CD4-positive, alpha-beta memory T cell (primary cell): ENCODE data around the gene TPP2. TPM values are rescaled to one million over a fixed set of nuclear protein-coding genes. Genes with fewer than 3 reads are reported as not detected.

Experiments
- CTCF ChIA-PET: fragments of 350-600 bp; sonication (Branson Sonifier 250); formaldehyde crosslinking; loops from one replicate; lab custom pipeline; 2021; ENCODE audit warnings: inconsistent platforms; ENCODE audit not compliant: partially characterized antibody; lab: Charles Lee
- POLR2A ChIA-PET: fragments of 350-600 bp; sonication (Branson Sonifier 250); formaldehyde crosslinking; loops from one replicate; lab custom pipeline; 2021; ENCODE audit not compliant: partially characterized antibody; lab: Charles Lee
- DNase-seq, 5 donors: peaks; one replicate each; pipeline versions ENCODE4 v3.0.0 to v3.0.0-alpha.2; 2020 to 2022; ENCODE audit warnings: mixed read lengths in 1 of 5
- H3K27ac ChIP-seq: one replicate; pipeline ENCODE4 v1.7.0; 2013; ENCODE audit warnings: low read depth, low read length
- H3K27me3 ChIP-seq: 2 replicates; pipeline ENCODE4 v1.7.0; 2013; ENCODE audit warnings: mild to moderate bottlenecking, low read length, moderate library complexity; ENCODE audit not compliant: insufficient read depth
- H3K36me3 ChIP-seq: 2 replicates; pipeline ENCODE4 v1.7.0; 2013; ENCODE audit warnings: mild to moderate bottlenecking, low read length, moderate library complexity; ENCODE audit not compliant: insufficient read depth
- H3K4me1 ChIP-seq: 2 replicates; pipeline ENCODE4 v1.7.0; 2013; ENCODE audit warnings: mild to moderate bottlenecking, low read length, moderate library complexity; ENCODE audit not compliant: insufficient read depth
- H3K4me3 ChIP-seq, 2 donors: one replicate each; pipeline ENCODE4 v1.7.0; 2013; ENCODE audit warnings: low read length in 2 of 2, mild to moderate bottlenecking in 1 of 2
- H3K9me3 ChIP-seq, 2 donors: one replicate each; pipeline ENCODE4 v1.7.0; 2013; ENCODE audit warnings: low read length in 2 of 2, control low read depth in 1 of 2; ENCODE audit not compliant: control insufficient read depth in 1 of 2
- H3K27ac Mint-ChIP-seq, 7 donors: one replicate each; pipeline ENCODE4 v1.8.0; 2020 to 2021; ENCODE audit warnings: mixed read lengths in 7 of 7, mild to moderate bottlenecking in 6 of 7, inconsistent platforms in 3 of 7, moderate library complexity in 3 of 7
- H3K27me3 Mint-ChIP-seq, 2 donors: one replicate each; pipeline ENCODE4 v1.8.0; 2020 to 2021; ENCODE audit warnings: mixed read lengths in 2 of 2
- H3K36me3 Mint-ChIP-seq, 2 donors: one replicate each; pipeline ENCODE4 v1.8.0; 2020 to 2021; ENCODE audit warnings: mixed read lengths in 2 of 2, inconsistent platforms in 1 of 2, mild to moderate bottlenecking in 1 of 2
- H3K4me1 Mint-ChIP-seq, 4 donors: one replicate each; pipeline ENCODE4 v1.8.0; 2020 to 2021; ENCODE audit warnings: mixed read lengths in 4 of 4, mild to moderate bottlenecking in 1 of 4
- H3K4me3 Mint-ChIP-seq, 8 donors: one replicate each; pipeline ENCODE4 v1.8.0; 2020 to 2021; ENCODE audit warnings: mixed read lengths in 8 of 8, mild to moderate bottlenecking in 7 of 8, moderate library complexity in 6 of 8, inconsistent platforms in 3 of 8
- H3K9me3 Mint-ChIP-seq, 8 donors: one replicate each; pipeline ENCODE4 v1.8.0; 2020 to 2021; ENCODE audit warnings: mixed read lengths in 8 of 8, mild to moderate bottlenecking in 5 of 8, inconsistent platforms in 3 of 8, moderate library complexity in 1 of 8
- intact Hi-C: fragments of 100-400 bp; cut with micrococcal nuclease; formaldehyde crosslinking; loops from one replicate; pipeline ENCODE4 v1.15.1; 2023
- polyA plus RNA-seq, 2 donors: library from polyadenylated mRNA; unstranded; fragments of 300-500 nt; fragmentation: Illumina TruSeq; gene quantifications; one replicate each; pipeline ENCODE4 v1.2.3, GENCODE V29; 2021
- total RNA-seq, 2 experiments: library from RNA; stranded (reverse); gene quantifications; one replicate each; pipeline ENCODE4 v1.2.3, GENCODE V29; 2021

The TPP2 gene
- total and polyA plus RNA-seq, 4 experiments from 2014 or later: 42.8 to 117 (median 87.2) TPM

DNA sequence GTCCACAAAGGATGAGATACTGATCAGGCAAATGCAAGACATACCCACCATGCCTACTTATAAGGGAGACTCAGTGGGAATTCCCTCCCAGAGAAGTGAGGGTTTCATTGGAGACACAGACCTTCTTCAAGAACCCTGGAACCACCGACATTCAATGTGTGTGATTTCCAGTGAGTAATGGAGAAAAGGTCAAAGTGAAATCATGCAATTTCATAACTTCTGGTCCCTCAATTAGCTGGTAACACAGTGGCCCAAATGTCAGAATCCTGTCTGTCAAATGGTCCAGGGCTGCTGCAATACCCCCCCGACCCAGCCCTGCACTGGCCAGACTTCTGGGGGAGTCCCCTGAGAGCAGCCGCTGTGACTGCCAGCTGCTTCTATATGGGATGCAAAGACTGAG is 102.7 kb downstream of the TPP2 start:
- H3K27ac ChIP-seq: no peak overlapping the region
- CTCF ChIA-PET: no interaction called here
- H3K4me3 ChIP-seq: no peak overlapping the region
- Mint-ChIP-seq H3K4me3 (no peak overlapping the region), H3K4me1 (no peaks in the 10 kb centered on the region), H3K36me3 (peaks cover 0 to 4% of the 10 kb centered on the region in 2 donors), H3K9me3 (peaks cover 0 to 19% (median 8%) of the 10 kb centered on the region in 8 donors), H3K27ac (no peak overlapping the region), H3K27me3 (peaks cover 11 to 20% of the 10 kb centered on the region in 2 donors)
- intact Hi-C loops: no loop called here
- no peaks in the 10 kb centered on the region for H3K9me3 ChIP-seq
- no peaks in the 10 kb centered on the region for H3K27me3 ChIP-seq
- DNase-seq: no peak
- no peaks in the 10 kb centered on the region for H3K36me3 ChIP-seq
- H3K4me1 ChIP-seq: no peaks in the 10 kb centered on the region
- POLR2A ChIA-PET: no interaction called here

DNA sequence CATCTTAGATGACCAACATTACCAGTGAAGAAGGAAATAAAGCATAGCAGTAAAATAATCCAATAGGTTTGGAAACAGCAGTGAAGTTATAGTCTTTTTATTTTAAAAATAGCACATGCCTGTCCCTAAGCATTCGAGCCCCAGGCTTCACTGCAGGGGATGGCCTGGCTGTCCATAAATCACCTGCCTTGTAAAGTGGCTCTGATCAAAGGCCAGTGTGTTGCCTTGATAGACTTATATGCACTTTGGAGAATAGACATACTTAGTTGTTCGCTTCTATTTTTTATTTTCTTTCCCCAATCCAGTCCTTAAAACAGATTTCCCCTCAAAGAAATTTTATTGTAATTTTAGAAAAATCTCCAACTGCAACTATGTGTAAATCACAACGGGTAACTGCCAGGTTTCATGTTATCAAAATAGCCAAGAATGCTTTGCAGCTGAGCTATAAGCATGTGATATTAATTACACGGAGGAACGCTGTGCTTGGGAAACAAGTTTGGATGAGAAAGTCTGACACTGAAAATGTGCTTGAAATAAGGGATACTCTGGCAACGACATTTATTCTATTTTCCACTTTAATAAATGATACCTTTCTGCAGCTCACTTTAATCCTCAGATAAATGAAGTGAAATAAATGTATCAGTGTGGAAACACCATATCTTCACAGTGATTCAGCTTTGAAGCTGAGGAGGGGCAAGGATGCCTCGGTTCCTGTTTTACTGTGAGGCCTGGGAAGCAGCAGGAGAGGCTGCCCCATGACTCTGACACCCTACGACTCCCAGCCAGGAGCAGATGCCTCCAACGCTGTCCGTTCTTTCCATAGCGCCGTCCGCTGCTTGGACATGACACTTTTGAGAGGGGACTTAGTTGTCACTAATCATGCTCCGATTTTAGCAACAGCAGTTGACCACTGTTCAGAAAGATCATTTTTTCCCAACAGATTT is 103.6 kb downstream of the TPP2 start:
- Mint-ChIP-seq H3K9me3 (peaks cover 0 to 19% (median 8%) of the 10 kb centered on the region in 8 donors), H3K4me3 (no peak overlapping the region), H3K27me3 (peaks cover 4 to 15% of the 10 kb centered on the region in 2 donors), H3K27ac (no peak overlapping the region), H3K4me1 (no peaks in the 10 kb centered on the region), H3K36me3 (peaks cover 0 to 4% of the 10 kb centered on the region in 2 donors)
- ChIA-PET CTCF (no interaction called here), POLR2A (no interaction called here)
- no peak overlapping the region for H3K4me3 ChIP-seq
- no peak overlapping the region for H3K27ac ChIP-seq
- DNase-seq: no peak
- intact Hi-C loops: no loop called here
- H3K4me1 ChIP-seq: no peaks in the 10 kb centered on the region
- H3K36me3 ChIP-seq: no peaks in the 10 kb centered on the region
- no peaks in the 10 kb centered on the region for H3K9me3 ChIP-seq
- no peaks in the 10 kb centered on the region for H3K27me3 ChIP-seq

GRCh38 chr13:102701331-102701730 is 104.5 kb downstream of the TPP2 start:
- intact Hi-C loops: no loop called here
- POLR2A ChIA-PET: interaction anchor here (0.8 kb wide), 1 partner anchor 20 kb away, joined by 3 read pairs; no protein-coding TSS in a partner anchor

GRCh38 chr13:102702965-102703725 is 106.4 kb downstream of the TPP2 start:
- Histone ChIP-seq H3K9me3 (no peaks in the 10 kb centered on the region), H3K36me3 (no peaks in the 10 kb centered on the region), H3K27ac (no peak overlapping the region), H3K4me1 (no peaks in the 10 kb centered on the region), H3K27me3 (no peaks in the 10 kb centered on the region), H3K4me3 (no peak overlapping the region)
- intact Hi-C loops: no loop called here
- H3K27ac Mint-ChIP-seq: peak overlapping the region in 1 of 7 donors; percentile 80
- POLR2A ChIA-PET: no interaction called here
- CTCF ChIA-PET: interaction anchor here (0.6 kb wide), 1 partner anchor 25 kb away, joined by 3 read pairs; no protein-coding TSS in a partner anchor
- H3K9me3 Mint-ChIP-seq: peaks cover 0 to 14% (median 8%) of the 10 kb centered on the region in 8 donors
- H3K27me3 Mint-ChIP-seq: peaks cover 0 to 6% of the 10 kb centered on the region in 2 donors
- DNase-seq: no peak
- H3K4me1 Mint-ChIP-seq: no peaks in the 10 kb centered on the region
- peaks cover 0 to 4% of the 10 kb centered on the region in 2 donors for H3K36me3 Mint-ChIP-seq
- no peak overlapping the region for H3K4me3 Mint-ChIP-seq

More at GRCh38 chr13:102701331-102701730, 104.5 kb downstream of the TPP2 start:
- Mint-ChIP-seq H3K27me3 (peaks cover 4 to 9% of the 10 kb centered on the region in 2 donors), H3K27ac (no peak overlapping the region), H3K9me3 (peaks cover 0 to 19% (median 8%) of the 10 kb centered on the region in 8 donors), H3K36me3 (peaks cover 0 to 4% of the 10 kb centered on the region in 2 donors), H3K4me1 (no peaks in the 10 kb centered on the region), H3K4me3 (no peak overlapping the region)
- H3K4me3 ChIP-seq: no peak overlapping the region
- CTCF ChIA-PET: no interaction called here
- H3K27ac ChIP-seq: no peak overlapping the region
- no peaks in the 10 kb centered on the region for H3K27me3 ChIP-seq
- H3K9me3 ChIP-seq: no peaks in the 10 kb centered on the region
- H3K4me1 ChIP-seq: no peaks in the 10 kb centered on the region
- H3K36me3 ChIP-seq: no peaks in the 10 kb centered on the region
- no peak for DNase-seq

DNA sequence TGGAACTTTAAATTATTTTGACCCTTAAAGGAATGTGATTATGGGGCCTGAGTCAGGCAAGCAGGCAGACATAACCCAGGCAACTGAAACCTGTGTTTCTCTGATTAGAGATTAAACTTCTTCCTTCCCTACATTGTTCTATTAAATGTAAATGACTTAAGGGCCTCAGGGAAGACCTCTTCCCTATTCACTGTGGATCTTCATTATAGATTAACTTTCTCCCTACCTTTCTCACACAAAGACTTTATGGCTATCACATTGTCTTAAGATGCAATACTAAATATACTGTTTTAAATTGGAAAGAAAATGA is 106.9 kb downstream of the TPP2 start:
- no peaks in the 10 kb centered on the region for H3K9me3 ChIP-seq
- no peak overlapping the region for H3K4me3 Mint-ChIP-seq
- no peaks in the 10 kb centered on the region for H3K4me1 ChIP-seq
- no peak overlapping the region for H3K27ac ChIP-seq
- peaks cover 0 to 9% (median 3%) of the 10 kb centered on the region in 8 donors for H3K9me3 Mint-ChIP-seq
- intact Hi-C loops: no loop called here
- ChIA-PET POLR2A (no interaction called here), CTCF (interaction anchor here (0.6 kb wide), 1 partner anchor 25 kb away, joined by 3 read pairs; no protein-coding TSS in a partner anchor)
- no peaks in the 10 kb centered on the region for H3K4me1 Mint-ChIP-seq
- H3K4me3 ChIP-seq: no peak overlapping the region
- no peak overlapping the region for H3K27ac Mint-ChIP-seq
- H3K27me3 ChIP-seq: no peaks in the 10 kb centered on the region
- no peaks in the 10 kb centered on the region for H3K36me3 Mint-ChIP-seq
- no peak for DNase-seq
- H3K36me3 ChIP-seq: no peaks in the 10 kb centered on the region
- peaks cover 0 to 6% of the 10 kb centered on the region in 2 donors for H3K27me3 Mint-ChIP-seq

GRCh38 chr13:102704238-102705058 is 107.7 kb downstream of the TPP2 start:
- H3K9me3 Mint-ChIP-seq: peaks cover 0 to 7% (median 3%) of the 10 kb centered on the region in 8 donors
- Histone ChIP-seq H3K27ac (no peak overlapping the region), H3K4me3 (no peak overlapping the region), H3K36me3 (no peaks in the 10 kb centered on the region), H3K27me3 (no peaks in the 10 kb centered on the region), H3K9me3 (no peaks in the 10 kb centered on the region), H3K4me1 (no peaks in the 10 kb centered on the region)
- H3K4me3 Mint-ChIP-seq: peak overlapping the region in 1 of 8 donors; percentile 4
- intact Hi-C loops: no loop called here
- POLR2A ChIA-PET: no interaction called here
- no peaks in the 10 kb centered on the region for H3K4me1 Mint-ChIP-seq
- H3K36me3 Mint-ChIP-seq: no peaks in the 10 kb centered on the region
- CTCF ChIA-PET: no interaction called here
- DNase-seq: no peak
- peaks cover 0 to 4% of the 10 kb centered on the region in 2 donors for H3K27me3 Mint-ChIP-seq
- H3K27ac Mint-ChIP-seq: no peak overlapping the region
